ENCODE data around the gene TEX48.

The TEX48 gene

GRCh38 chr9:114681594-114682332 is at the start of gene TEX48:
TSS of gene TEX48 (minus strand) at chr9:114682192. CDS start at chr9:114671723, 10,469 bp downstream.
- peak; percentile 85 for FAIRE-seq

GRCh38 chr9:114731701-114732100 is 49.7 kb upstream of the TEX48 start:
- no peak for FAIRE-seq
- no peak for DNase-seq (ENCODE audit: extremely low spot score, insufficient read length, low read depth)

More at GRCh38 chr9:114681594-114682332, at the start of gene TEX48:
- DNase-seq (ENCODE audit: extremely low spot score, insufficient read length, low read depth): no peak

- FAIRE-seq: no peak
- no peak for DNase-seq (ENCODE audit: extremely low spot score, insufficient read length, low read depth)
Observed at GRCh38 chr9:114729706-114730105, 47.7 kb upstream of the TEX48 start.

- DNase-seq (ENCODE audit: extremely low spot score, insufficient read length, low read depth) (no peak), FAIRE-seq (no peak)
Observed at GRCh38 chr9:114725930-114726329, 43.9 kb upstream of the TEX48 start.

- FAIRE-seq (no peak), DNase-seq (ENCODE audit: extremely low spot score, insufficient read length, low read depth) (no peak)
Observed at GRCh38 chr9:114724744-114725143, 42.8 kb upstream of the TEX48 start.

- FAIRE-seq (no peak), DNase-seq (ENCODE audit: extremely low spot score, insufficient read length, low read depth) (no peak)
Observed at GRCh38 chr9:114723931-114724330, 41.9 kb upstream of the TEX48 start.

GRCh38 chr9:114722937-114723620 is 41.1 kb upstream of the TEX48 start:
- no peak for FAIRE-seq
- no peak for DNase-seq (ENCODE audit: extremely low spot score, insufficient read length, low read depth)

GRCh38 chr9:114722081-114722621 is 40.2 kb upstream of the TEX48 start:
- DNase-seq (ENCODE audit: extremely low spot score, insufficient read length, low read depth) (no peak), FAIRE-seq (no peak)

GRCh38 chr9:114721491-114722079 is 39.6 kb upstream of the TEX48 start:
- FAIRE-seq (no peak), DNase-seq (ENCODE audit: extremely low spot score, insufficient read length, low read depth) (no peak)

GRCh38 chr9:114720086-114720676 is 38.2 kb upstream of the TEX48 start:
- no peak for DNase-seq (ENCODE audit: extremely low spot score, insufficient read length, low read depth)
- no peak for FAIRE-seq

- no peak for DNase-seq (ENCODE audit: extremely low spot score, insufficient read length, low read depth)
- FAIRE-seq: no peak
Observed at GRCh38 chr9:114719290-114719689, 37.3 kb upstream of the TEX48 start.

GRCh38 chr9:114718801-114719221 is 36.8 kb upstream of the TEX48 start:
- FAIRE-seq (no peak), DNase-seq (ENCODE audit: extremely low spot score, insufficient read length, low read depth) (no peak)

GRCh38 chr9:114717908-114718486 is 36.0 kb upstream of the TEX48 start:
- FAIRE-seq (no peak), DNase-seq (ENCODE audit: extremely low spot score, insufficient read length, low read depth) (no peak)

GRCh38 chr9:114709636-114710035 is 27.6 kb upstream of the TEX48 start:
- FAIRE-seq (no peak), DNase-seq (ENCODE audit: extremely low spot score, insufficient read length, low read depth) (no peak)

- FAIRE-seq: no peak
Observed at GRCh38 chr9:114706711-114707110, 24.7 kb upstream of the TEX48 start.

GRCh38 chr9:114701988-114702387 is 20.0 kb upstream of the TEX48 start:
- DNase-seq (ENCODE audit: extremely low spot score, insufficient read length, low read depth): no peak
- FAIRE-seq: no peak

More at GRCh38 chr9:114706711-114707110, 24.7 kb upstream of the TEX48 start:
- DNase-seq (ENCODE audit: extremely low spot score, insufficient read length, low read depth): no peak

- no peak for DNase-seq (ENCODE audit: extremely low spot score, insufficient read length, low read depth)
- peak; percentile 42 for FAIRE-seq
Observed at GRCh38 chr9:114697951-114698351, 16.0 kb upstream of the TEX48 start.

- no peak for DNase-seq (ENCODE audit: extremely low spot score, insufficient read length, low read depth)
- peak; percentile 82 for FAIRE-seq
Observed at GRCh38 chr9:114696814-114697544, 15.0 kb upstream of the TEX48 start.

- FAIRE-seq (no peak), DNase-seq (ENCODE audit: extremely low spot score, insufficient read length, low read depth) (no peak)
Observed at GRCh38 chr9:114695948-114696347, 14.0 kb upstream of the TEX48 start.

All from GM18507 (cell line).